ENCODE data around the gene PLXNA4. TPM values are rescaled to one million over a fixed set of nuclear protein-coding genes. Genes with fewer than 3 reads are reported as not detected.
A peak's percentile ranks its signal among the peaks of the same experiment; 100 is the strongest.

Gene PLXNA4
- polyA plus RNA-seq, 2 donors = 0.44 to 0.55 TPM

DNA sequence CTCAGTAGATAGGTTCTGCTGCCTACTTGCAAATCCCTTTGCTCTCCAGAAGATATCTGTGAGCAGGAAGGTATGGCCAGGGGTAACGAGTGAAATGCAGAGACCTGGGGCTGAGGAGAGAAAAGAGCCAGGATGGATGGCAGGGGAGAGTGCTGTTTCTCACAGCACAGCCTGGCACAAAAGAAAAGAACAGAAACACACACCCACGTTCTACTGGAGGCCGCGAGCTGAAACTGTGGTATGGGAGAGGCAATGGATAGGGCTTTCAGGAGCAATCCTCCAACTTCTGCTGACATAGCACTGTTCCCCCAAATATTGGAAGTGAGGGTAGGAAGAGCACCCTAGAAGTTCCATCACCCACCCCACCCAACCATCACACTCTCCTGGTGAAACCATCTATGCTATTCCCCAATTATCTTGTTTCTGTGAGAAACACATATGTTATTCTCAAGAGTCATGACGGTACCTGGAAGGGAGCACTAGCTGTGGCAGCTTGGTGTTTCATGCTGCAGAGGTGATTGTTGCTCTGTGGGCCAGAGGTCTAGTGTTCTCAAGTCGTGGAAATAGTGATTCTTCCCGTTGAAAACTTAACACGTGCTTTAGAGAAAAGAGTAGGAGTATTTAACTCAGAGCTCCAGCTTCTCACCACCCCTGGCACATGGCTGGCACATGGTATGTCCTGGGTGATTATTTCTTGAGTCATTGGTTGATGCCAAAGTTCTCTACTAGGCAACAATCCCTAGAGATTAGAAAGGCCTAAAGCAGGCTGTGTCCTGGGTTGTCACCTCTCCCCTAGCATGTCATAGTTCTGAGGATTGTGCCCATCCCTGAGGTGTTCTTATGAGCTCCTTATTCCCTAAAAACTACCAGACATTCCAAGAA, 198.3 kb downstream of the PLXNA4 start:
- H3K27ac ChIP-seq (ENCODE audit: low read depth in 2 of 2, low read length in 1 of 2) = peak overlapping the region; percentile 2 to 35
- no peaks in the 10 kb centered on the region for H3K36me3 ChIP-seq (ENCODE audit: control insufficient read depth in 2 of 2, insufficient read depth in 2 of 2, low read length in 1 of 2)
- H3K4me1 ChIP-seq (ENCODE audit: control insufficient read depth in 2 of 2, insufficient read depth in 2 of 2, low read length in 1 of 2) = peaks cover 0 to 2% of the 10 kb centered on the region in 2 donors
- H3K4me3 ChIP-seq (ENCODE audit: low read depth in 1 of 2, low read length in 2 of 2) = no peak overlapping the region
- WGBS, 2 donors = 83 to 84% methylated on average over 8 of the region's 8 CpGs
- H3K27me3 ChIP-seq (ENCODE audit: control insufficient read depth in 1 of 2, insufficient read depth in 2 of 2, low read length in 2 of 2) = no peaks in the 10 kb centered on the region
- H3K9me3 ChIP-seq (ENCODE audit: control insufficient read depth in 2 of 2, insufficient read depth in 1 of 2, low read depth in 1 of 2, low read length in 1 of 2) = no peaks in the 10 kb centered on the region

DNA sequence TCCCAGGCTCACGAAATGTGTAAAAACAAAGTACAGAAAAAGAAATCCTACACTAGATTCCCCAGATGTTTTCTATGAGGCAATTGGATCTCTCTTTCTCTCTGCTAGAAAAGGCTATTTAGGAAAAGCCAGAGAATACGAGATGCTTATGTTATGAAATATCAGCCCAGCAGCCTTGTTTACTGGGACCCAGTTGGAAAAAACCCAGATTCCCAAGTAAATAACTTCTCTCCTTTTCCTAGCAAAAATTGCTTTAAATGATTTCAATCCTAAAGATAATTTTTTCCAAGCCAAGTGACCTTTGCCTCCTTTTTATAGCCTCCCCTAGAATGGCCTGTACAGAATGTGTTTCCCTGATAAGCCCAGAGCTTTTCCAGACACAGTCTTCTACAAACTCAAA, 199.3 kb downstream of the PLXNA4 start:
- H3K4me1 ChIP-seq (ENCODE audit: control insufficient read depth in 2 of 2, insufficient read depth in 2 of 2, low read length in 1 of 2) = peaks cover 0 to 2% of the 10 kb centered on the region in 2 donors
- H3K36me3 ChIP-seq (ENCODE audit: control insufficient read depth in 2 of 2, insufficient read depth in 2 of 2, low read length in 1 of 2) = no peaks in the 10 kb centered on the region
- 44 to 46% methylated on average over 2 of the region's 2 CpGs for WGBS, 2 donors
- no peaks in the 10 kb centered on the region for H3K9me3 ChIP-seq (ENCODE audit: control insufficient read depth in 2 of 2, insufficient read depth in 1 of 2, low read depth in 1 of 2, low read length in 1 of 2)
- H3K27ac ChIP-seq (ENCODE audit: low read depth in 2 of 2, low read length in 1 of 2) = no peak overlapping the region
- H3K4me3 ChIP-seq (ENCODE audit: low read depth in 1 of 2, low read length in 2 of 2) = no peak overlapping the region
- H3K27me3 ChIP-seq (ENCODE audit: control insufficient read depth in 1 of 2, insufficient read depth in 2 of 2, low read length in 2 of 2) = no peaks in the 10 kb centered on the region

- Histone ChIP-seq H3K4me3 (ENCODE audit: low read depth in 1 of 2, low read length in 2 of 2) (no peak overlapping the region), H3K4me1 (ENCODE audit: control insufficient read depth in 2 of 2, insufficient read depth in 2 of 2, low read length in 1 of 2) (peaks cover 0 to 2% of the 10 kb centered on the region in 2 donors), H3K9me3 (ENCODE audit: control insufficient read depth in 2 of 2, insufficient read depth in 1 of 2, low read depth in 1 of 2, low read length in 1 of 2) (no peaks in the 10 kb centered on the region), H3K36me3 (ENCODE audit: control insufficient read depth in 2 of 2, insufficient read depth in 2 of 2, low read length in 1 of 2) (no peaks in the 10 kb centered on the region), H3K27me3 (ENCODE audit: control insufficient read depth in 1 of 2, insufficient read depth in 2 of 2, low read length in 2 of 2) (no peaks in the 10 kb centered on the region), H3K27ac (ENCODE audit: low read depth in 2 of 2, low read length in 1 of 2) (peak overlapping the region; percentile 40 to 68)
- 67 to 76% methylated on average over 5 of the region's 5 CpGs for WGBS, 2 donors
Observed at GRCh38 chr7:132376361-132377013, 199.8 kb downstream of the PLXNA4 start.

DNA sequence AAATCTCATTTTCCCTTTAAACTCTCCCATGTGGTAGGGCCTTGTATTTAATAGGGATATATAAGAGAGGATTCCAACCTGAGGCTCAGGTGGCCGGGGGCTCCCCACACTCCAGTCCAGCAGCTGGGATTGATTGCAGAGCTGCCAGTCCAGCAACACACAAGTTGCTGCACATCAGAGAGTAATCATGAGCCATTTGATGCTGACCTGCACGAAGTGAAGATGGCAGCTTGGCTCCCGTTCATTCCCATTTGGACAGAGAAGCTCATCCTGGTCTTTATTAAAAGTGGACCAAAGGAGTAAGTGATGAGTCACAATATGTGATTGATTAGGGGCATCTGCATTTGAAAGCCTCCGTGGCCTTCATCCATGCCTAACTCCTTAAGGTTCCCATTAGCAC, 202.4 kb downstream of the PLXNA4 start:
- no peaks in the 10 kb centered on the region for H3K27me3 ChIP-seq (ENCODE audit: control insufficient read depth in 1 of 2, insufficient read depth in 2 of 2, low read length in 2 of 2)
- H3K9me3 ChIP-seq (ENCODE audit: control insufficient read depth in 2 of 2, insufficient read depth in 1 of 2, low read depth in 1 of 2, low read length in 1 of 2) = no peaks in the 10 kb centered on the region
- WGBS, 2 donors = 84 to 86% methylated on average over 4 of the region's 4 CpGs

GRCh38 chr7:132373041-132373440, 203.2 kb downstream of the PLXNA4 start:
- WGBS, 2 donors = 80 to 89% methylated on average over 3 of the region's 3 CpGs
- Histone ChIP-seq H3K9me3 (ENCODE audit: control insufficient read depth in 2 of 2, insufficient read depth in 1 of 2, low read depth in 1 of 2, low read length in 1 of 2) (no peaks in the 10 kb centered on the region), H3K27me3 (ENCODE audit: control insufficient read depth in 1 of 2, insufficient read depth in 2 of 2, low read length in 2 of 2) (no peaks in the 10 kb centered on the region), H3K4me1 (ENCODE audit: control insufficient read depth in 2 of 2, insufficient read depth in 2 of 2, low read length in 1 of 2) (peaks cover 0 to 2% of the 10 kb centered on the region in 2 donors), H3K4me3 (ENCODE audit: low read depth in 1 of 2, low read length in 2 of 2) (no peak overlapping the region), H3K36me3 (ENCODE audit: control insufficient read depth in 2 of 2, insufficient read depth in 2 of 2, low read length in 1 of 2) (no peaks in the 10 kb centered on the region), H3K27ac (ENCODE audit: low read depth in 2 of 2, low read length in 1 of 2) (no peak overlapping the region)

More for the DNA sequence above, 202.4 kb downstream of the PLXNA4 start:
- Histone ChIP-seq H3K36me3 (ENCODE audit: control insufficient read depth in 2 of 2, insufficient read depth in 2 of 2, low read length in 1 of 2) (no peaks in the 10 kb centered on the region), H3K4me3 (ENCODE audit: low read depth in 1 of 2, low read length in 2 of 2) (no peak overlapping the region), H3K4me1 (ENCODE audit: control insufficient read depth in 2 of 2, insufficient read depth in 2 of 2, low read length in 1 of 2) (peaks cover 0 to 2% of the 10 kb centered on the region in 2 donors), H3K27ac (ENCODE audit: low read depth in 2 of 2, low read length in 1 of 2) (no peak overlapping the region)

DNA sequence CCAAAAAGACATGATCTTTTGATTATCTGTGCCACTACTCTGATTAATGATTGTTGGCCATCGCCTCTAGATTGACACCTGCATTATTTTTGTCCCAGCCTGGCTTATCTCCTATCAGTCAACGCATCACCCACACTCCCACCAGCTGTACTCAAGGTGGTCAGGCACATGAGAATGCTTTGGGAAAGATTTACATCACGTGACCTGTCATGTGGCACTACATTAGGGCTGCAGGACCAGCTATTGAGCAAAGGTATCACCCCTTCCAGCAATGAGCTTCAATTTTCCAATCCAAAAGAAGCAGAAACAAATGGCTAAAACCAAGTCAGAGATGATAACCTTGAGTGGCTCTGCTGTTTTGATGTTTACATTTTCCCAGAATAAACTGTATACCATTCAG, 204.3 kb downstream of the PLXNA4 start:
- WGBS, 2 donors = 67 to 76% methylated on average over 3 of the region's 3 CpGs
- Histone ChIP-seq H3K4me3 (ENCODE audit: low read depth in 1 of 2, low read length in 2 of 2) (no peak overlapping the region), H3K9me3 (ENCODE audit: control insufficient read depth in 2 of 2, insufficient read depth in 1 of 2, low read depth in 1 of 2, low read length in 1 of 2) (no peaks in the 10 kb centered on the region), H3K4me1 (ENCODE audit: control insufficient read depth in 2 of 2, insufficient read depth in 2 of 2, low read length in 1 of 2) (peaks cover 0 to 2% of the 10 kb centered on the region in 2 donors), H3K36me3 (ENCODE audit: control insufficient read depth in 2 of 2, insufficient read depth in 2 of 2, low read length in 1 of 2) (no peaks in the 10 kb centered on the region), H3K27ac (ENCODE audit: low read depth in 2 of 2, low read length in 1 of 2) (no peak overlapping the region), H3K27me3 (ENCODE audit: control insufficient read depth in 1 of 2, insufficient read depth in 2 of 2, low read length in 2 of 2) (no peaks in the 10 kb centered on the region)

- WGBS, 2 donors = 76 to 79% methylated on average over 11 of the region's 11 CpGs
- no peaks in the 10 kb centered on the region for H3K9me3 ChIP-seq (ENCODE audit: control insufficient read depth in 2 of 2, insufficient read depth in 1 of 2, low read depth in 1 of 2, low read length in 1 of 2)
Observed at GRCh38 chr7:132368246-132368900, 207.9 kb downstream of the PLXNA4 start.

GRCh38 chr7:132367795-132368194, 208.5 kb downstream of the PLXNA4 start:
- WGBS, 2 donors = 86 to 91% methylated on average over 9 of the region's 9 CpGs

More at GRCh38 chr7:132368246-132368900, 207.9 kb downstream of the PLXNA4 start:
- Histone ChIP-seq H3K27ac (ENCODE audit: low read depth in 2 of 2, low read length in 1 of 2) (no peak overlapping the region), H3K4me1 (ENCODE audit: control insufficient read depth in 2 of 2, insufficient read depth in 2 of 2, low read length in 1 of 2) (no peaks in the 10 kb centered on the region), H3K4me3 (ENCODE audit: low read depth in 1 of 2, low read length in 2 of 2) (no peak overlapping the region), H3K36me3 (ENCODE audit: control insufficient read depth in 2 of 2, insufficient read depth in 2 of 2, low read length in 1 of 2) (no peaks in the 10 kb centered on the region), H3K27me3 (ENCODE audit: control insufficient read depth in 1 of 2, insufficient read depth in 2 of 2, low read length in 2 of 2) (no peaks in the 10 kb centered on the region)

DNA sequence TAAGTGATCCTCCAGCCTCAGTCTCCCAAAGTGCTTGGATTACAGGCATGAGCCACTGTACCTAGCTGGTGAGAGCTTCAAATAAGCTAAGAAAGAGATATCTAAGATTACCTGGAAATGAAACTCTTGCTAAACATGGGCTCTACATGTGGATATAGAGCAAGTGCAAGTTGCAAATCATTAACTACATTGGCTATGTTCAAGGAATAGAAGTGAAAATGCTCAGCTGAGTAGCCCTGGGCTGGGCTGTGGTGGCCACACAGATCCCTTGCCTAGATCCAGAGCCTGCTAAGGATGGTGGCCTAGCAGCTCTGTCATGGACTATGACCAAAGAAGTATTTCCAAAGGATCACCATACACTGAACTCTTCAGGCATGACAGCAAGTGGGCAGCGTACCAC, 209.3 kb downstream of the PLXNA4 start:
- H3K27me3 ChIP-seq (ENCODE audit: control insufficient read depth in 1 of 2, insufficient read depth in 2 of 2, low read length in 2 of 2) = no peaks in the 10 kb centered on the region
- H3K4me1 ChIP-seq (ENCODE audit: control insufficient read depth in 2 of 2, insufficient read depth in 2 of 2, low read length in 1 of 2) = no peaks in the 10 kb centered on the region
- H3K36me3 ChIP-seq (ENCODE audit: control insufficient read depth in 2 of 2, insufficient read depth in 2 of 2, low read length in 1 of 2) = no peaks in the 10 kb centered on the region
- 97 to 100% methylated on average over 1 of the region's 1 CpG for WGBS, 2 donors
- no peaks in the 10 kb centered on the region for H3K9me3 ChIP-seq (ENCODE audit: control insufficient read depth in 2 of 2, insufficient read depth in 1 of 2, low read depth in 1 of 2, low read length in 1 of 2)
- H3K4me3 ChIP-seq (ENCODE audit: low read depth in 1 of 2, low read length in 2 of 2) = no peak overlapping the region
- H3K27ac ChIP-seq (ENCODE audit: low read depth in 2 of 2, low read length in 1 of 2) = no peak overlapping the region

More at GRCh38 chr7:132367795-132368194, 208.5 kb downstream of the PLXNA4 start:
- Histone ChIP-seq H3K36me3 (ENCODE audit: control insufficient read depth in 2 of 2, insufficient read depth in 2 of 2, low read length in 1 of 2) (no peaks in the 10 kb centered on the region), H3K4me1 (ENCODE audit: control insufficient read depth in 2 of 2, insufficient read depth in 2 of 2, low read length in 1 of 2) (no peaks in the 10 kb centered on the region), H3K27ac (ENCODE audit: low read depth in 2 of 2, low read length in 1 of 2) (no peak overlapping the region), H3K9me3 (ENCODE audit: control insufficient read depth in 2 of 2, insufficient read depth in 1 of 2, low read depth in 1 of 2, low read length in 1 of 2) (no peaks in the 10 kb centered on the region), H3K27me3 (ENCODE audit: control insufficient read depth in 1 of 2, insufficient read depth in 2 of 2, low read length in 2 of 2) (no peaks in the 10 kb centered on the region), H3K4me3 (ENCODE audit: low read depth in 1 of 2, low read length in 2 of 2) (no peak overlapping the region)

Data from esophagus (tissue), 2 donors.